OCI-LY3 (cell line): Measurements from ENCODE around the gene CERKL.

ENCODE experiments used
- EZH2phosphoT487 ChIP-seq: fragments of 200-600 bp; shearing (Covaris generic); IDR thresholded peaks from 2 replicates; pipeline ENCODE4 v1.6.1; 2018; ENCODE audit warnings: antibody characterized with exemption, mixed run types, low read depth
- TF ChIP-seq, protein P1 (sequence below): fragments of 200-600, 300-600 bp; sonication (generic); IDR thresholded peaks from 2 replicates; pipeline ENCODE4 v1.5.1; 2014; ENCODE audit warnings: antibody characterized with exemption, low read length, low read depth

DNA sequence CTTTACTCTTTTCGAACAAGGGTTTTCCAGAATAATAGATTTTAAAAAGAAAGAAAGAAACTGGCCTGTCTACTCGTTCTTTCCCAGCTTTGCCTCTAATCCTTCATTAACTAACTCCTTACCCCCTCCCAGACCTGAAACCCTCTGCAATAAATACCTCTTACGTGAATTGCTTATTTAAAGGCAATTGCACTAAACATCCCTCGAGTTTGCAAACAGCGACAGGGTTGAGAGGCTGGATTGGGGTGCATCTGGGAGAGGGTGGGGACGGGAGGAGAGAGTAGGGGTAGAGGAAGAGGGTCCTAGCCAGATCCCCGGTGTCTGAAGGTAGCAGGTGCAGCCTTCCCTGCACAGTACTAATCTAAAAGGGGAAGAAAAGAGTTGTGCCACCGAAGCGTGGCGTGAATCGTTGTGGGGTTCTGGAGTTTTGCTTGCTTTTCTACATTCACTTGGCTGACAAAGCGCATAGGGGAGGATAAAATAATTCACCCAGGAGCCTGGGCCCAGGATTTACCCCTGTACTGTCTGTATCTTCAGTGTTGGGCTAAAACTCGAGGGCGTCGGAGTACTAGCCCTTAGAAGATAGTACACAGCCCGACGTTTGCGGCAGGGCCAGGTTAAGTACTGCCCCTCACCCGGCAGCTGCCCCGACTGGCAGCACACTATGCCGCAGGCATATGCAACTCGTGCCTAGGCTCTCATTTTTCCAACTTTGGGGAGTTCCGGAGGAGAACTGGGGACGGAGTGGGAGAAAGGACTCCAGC, 25.3 kb upstream of the CERKL start:
- TF ChIP-seq, protein P1, sequence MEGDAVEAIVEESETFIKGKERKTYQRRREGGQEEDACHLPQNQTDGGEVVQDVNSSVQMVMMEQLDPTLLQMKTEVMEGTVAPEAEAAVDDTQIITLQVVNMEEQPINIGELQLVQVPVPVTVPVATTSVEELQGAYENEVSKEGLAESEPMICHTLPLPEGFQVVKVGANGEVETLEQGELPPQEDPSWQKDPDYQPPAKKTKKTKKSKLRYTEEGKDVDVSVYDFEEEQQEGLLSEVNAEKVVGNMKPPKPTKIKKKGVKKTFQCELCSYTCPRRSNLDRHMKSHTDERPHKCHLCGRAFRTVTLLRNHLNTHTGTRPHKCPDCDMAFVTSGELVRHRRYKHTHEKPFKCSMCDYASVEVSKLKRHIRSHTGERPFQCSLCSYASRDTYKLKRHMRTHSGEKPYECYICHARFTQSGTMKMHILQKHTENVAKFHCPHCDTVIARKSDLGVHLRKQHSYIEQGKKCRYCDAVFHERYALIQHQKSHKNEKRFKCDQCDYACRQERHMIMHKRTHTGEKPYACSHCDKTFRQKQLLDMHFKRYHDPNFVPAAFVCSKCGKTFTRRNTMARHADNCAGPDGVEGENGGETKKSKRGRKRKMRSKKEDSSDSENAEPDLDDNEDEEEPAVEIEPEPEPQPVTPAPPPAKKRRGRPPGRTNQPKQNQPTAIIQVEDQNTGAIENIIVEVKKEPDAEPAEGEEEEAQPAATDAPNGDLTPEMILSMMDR = no peak
- no peak for TF ChIP-seq EZH2phosphoT487
